ENCODE measurements around the gene KCNIP4.

KCNIP4 gene

DNA sequence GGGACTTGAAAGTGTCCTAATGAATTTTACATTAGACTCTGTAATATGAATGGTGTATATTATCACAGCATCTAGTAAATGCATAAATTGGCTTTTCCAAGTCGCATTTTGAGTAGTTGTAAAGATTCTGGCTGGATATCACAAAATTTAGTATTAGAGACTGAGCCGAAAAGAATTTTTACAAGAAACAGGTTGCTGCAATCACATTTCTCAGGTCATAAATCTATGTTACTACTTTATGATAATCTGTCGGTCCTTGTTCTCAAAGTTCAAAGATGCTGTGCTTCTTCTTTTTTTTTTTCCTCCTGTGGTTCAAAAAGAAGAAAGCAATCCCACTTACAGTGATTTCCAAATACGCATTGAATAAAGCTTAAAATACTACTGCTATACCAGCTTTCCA, 253.4 kb downstream of the KCNIP4 start:
- H3K56ac ChIP-seq (ENCODE audit: low read length) = no peak overlapping the region
- H3K27me3 ChIP-seq (ENCODE audit: insufficient read depth, low read length, poor library complexity) = no peaks in the 10 kb centered on the region
- H4K5ac ChIP-seq (ENCODE audit: low read length) = no peak overlapping the region
- no peak overlapping the region for H3K27ac ChIP-seq (ENCODE audit: low read depth, low read length)
- WGBS (ENCODE audit: extremely low coverage, insufficient coverage, low lambda C conversion rate) = no CpG with 5 or more reads among the region's 4 CpGs
- no peak overlapping the region for H2BK5ac ChIP-seq (ENCODE audit: low read length)
- H2BK120ac ChIP-seq (ENCODE audit: low read depth, low read length) = no peak overlapping the region
- no peak overlapping the region for H3K4ac ChIP-seq (ENCODE audit: low read depth, low read length)
- no peak overlapping the region for H3K4me2 ChIP-seq (ENCODE audit: low read length)
- no peak overlapping the region for H3K18ac ChIP-seq (ENCODE audit: low read length)
- H3K36me3 ChIP-seq (ENCODE audit: control insufficient read depth, insufficient read depth, low read length) = no peaks in the 10 kb centered on the region
- no peak overlapping the region for H4K8ac ChIP-seq (ENCODE audit: low read depth, low read length)
- H3K79me2 ChIP-seq (ENCODE audit: control insufficient read depth, insufficient read depth, low read length) = no peaks in the 10 kb centered on the region
- H3K23ac ChIP-seq (ENCODE audit: low read length) = no peak overlapping the region
- no peak overlapping the region for H3K4me3 ChIP-seq (ENCODE audit: low read length)
- no peak overlapping the region for H3K9ac ChIP-seq (ENCODE audit: low read length)
- H2BK15ac ChIP-seq (replicated peaks; ENCODE audit: low read depth) = no peak overlapping the region
- no peak overlapping the region for H2AK5ac ChIP-seq (ENCODE audit: low read length)
- DNase-seq = no peak
- H3K79me1 ChIP-seq (ENCODE audit: low read length) = no peaks in the 10 kb centered on the region
- H3K4me1 ChIP-seq (ENCODE audit: control insufficient read depth, low read depth, low read length) = no peaks in the 10 kb centered on the region

GRCh38 chr4:21692241-21692640, 256.3 kb downstream of the KCNIP4 start:
- H3K9ac ChIP-seq (ENCODE audit: low read length) = no peak overlapping the region
- no peak overlapping the region for H2BK5ac ChIP-seq (ENCODE audit: low read length)
- H3K36me3 ChIP-seq (ENCODE audit: control insufficient read depth, insufficient read depth, low read length) = no peaks in the 10 kb centered on the region
- H2AK5ac ChIP-seq (ENCODE audit: low read length) = no peak overlapping the region
- no peak overlapping the region for H4K5ac ChIP-seq (ENCODE audit: low read length)
- H3K4me3 ChIP-seq (ENCODE audit: low read length) = no peak overlapping the region
- H3K56ac ChIP-seq (ENCODE audit: low read length) = no peak overlapping the region
- no peak overlapping the region for H3K23ac ChIP-seq (ENCODE audit: low read length)
- no peak overlapping the region for H3K4ac ChIP-seq (ENCODE audit: low read depth, low read length)
- H3K27ac ChIP-seq (ENCODE audit: low read depth, low read length) = no peak overlapping the region
- H3K27me3 ChIP-seq (ENCODE audit: insufficient read depth, low read length, poor library complexity) = no peaks in the 10 kb centered on the region
- H3K4me2 ChIP-seq (ENCODE audit: low read length) = no peak overlapping the region
- H2BK120ac ChIP-seq (ENCODE audit: low read depth, low read length) = no peak overlapping the region
- no peaks in the 10 kb centered on the region for H3K79me1 ChIP-seq (ENCODE audit: low read length)
- H3K18ac ChIP-seq (ENCODE audit: low read length) = no peak overlapping the region
- no peak overlapping the region for H4K8ac ChIP-seq (ENCODE audit: low read depth, low read length)
- H3K4me1 ChIP-seq (ENCODE audit: control insufficient read depth, low read depth, low read length) = no peaks in the 10 kb centered on the region
- no peak for DNase-seq
- no peak overlapping the region for H2BK15ac ChIP-seq (replicated peaks; ENCODE audit: low read depth)
- WGBS (ENCODE audit: extremely low coverage, insufficient coverage, low lambda C conversion rate) = no CpG with 5 or more reads among the region's 1 CpG
- no peaks in the 10 kb centered on the region for H3K79me2 ChIP-seq (ENCODE audit: control insufficient read depth, insufficient read depth, low read length)

- no peak for DNase-seq
- Histone ChIP-seq H4K5ac (ENCODE audit: low read length) (no peak overlapping the region), H3K9ac (ENCODE audit: low read length) (no peak overlapping the region), H3K18ac (ENCODE audit: low read length) (no peak overlapping the region), H3K79me1 (ENCODE audit: low read length) (no peaks in the 10 kb centered on the region), H3K4me3 (ENCODE audit: low read length) (no peak overlapping the region), H3K56ac (ENCODE audit: low read length) (no peak overlapping the region), H3K27me3 (ENCODE audit: insufficient read depth, low read length, poor library complexity) (no peaks in the 10 kb centered on the region), H2AK5ac (ENCODE audit: low read length) (no peak overlapping the region), H3K23ac (ENCODE audit: low read length) (no peak overlapping the region), H3K4ac (ENCODE audit: low read depth, low read length) (no peak overlapping the region), H3K27ac (ENCODE audit: low read depth, low read length) (no peak overlapping the region), H3K36me3 (ENCODE audit: control insufficient read depth, insufficient read depth, low read length) (no peaks in the 10 kb centered on the region), H2BK120ac (ENCODE audit: low read depth, low read length) (no peak overlapping the region), H2BK15ac (replicated peaks; ENCODE audit: low read depth) (no peak overlapping the region), H4K8ac (ENCODE audit: low read depth, low read length) (no peak overlapping the region), H2BK5ac (ENCODE audit: low read length) (no peak overlapping the region), H3K4me1 (ENCODE audit: control insufficient read depth, low read depth, low read length) (no peaks in the 10 kb centered on the region), H3K79me2 (ENCODE audit: control insufficient read depth, insufficient read depth, low read length) (no peaks in the 10 kb centered on the region), H3K4me2 (ENCODE audit: low read length) (no peak overlapping the region)
- WGBS (ENCODE audit: extremely low coverage, insufficient coverage, low lambda C conversion rate) = no CpG with 5 or more reads among the region's 3 CpGs
Observed at GRCh38 chr4:21688596-21689265, 259.8 kb downstream of the KCNIP4 start.

DNA sequence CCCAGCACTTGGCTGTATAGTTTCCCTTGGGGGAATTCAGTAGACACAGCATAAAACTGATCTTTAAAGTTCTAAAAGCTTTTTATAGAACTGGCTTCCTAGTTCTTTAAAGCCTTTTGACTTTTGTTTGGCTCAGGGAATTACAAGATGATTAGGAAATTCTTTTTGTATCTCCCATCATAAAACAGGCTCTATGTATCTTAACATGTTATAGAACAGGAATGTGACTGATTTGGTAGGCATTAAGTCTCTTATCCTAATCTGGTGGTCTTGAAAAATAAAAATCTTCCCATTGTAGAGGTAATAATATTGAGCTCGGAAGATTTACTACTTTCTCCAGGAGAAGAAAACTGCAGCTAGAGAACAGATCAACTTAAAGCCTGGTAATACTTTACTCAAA, 262.7 kb downstream of the KCNIP4 start:
- Histone ChIP-seq H3K79me1 (ENCODE audit: low read length) (no peaks in the 10 kb centered on the region), H3K27ac (ENCODE audit: low read depth, low read length) (no peak overlapping the region), H3K4ac (ENCODE audit: low read depth, low read length) (no peak overlapping the region), H3K4me1 (ENCODE audit: control insufficient read depth, low read depth, low read length) (no peaks in the 10 kb centered on the region), H3K9ac (ENCODE audit: low read length) (no peak overlapping the region), H3K4me2 (ENCODE audit: low read length) (no peak overlapping the region), H3K36me3 (ENCODE audit: control insufficient read depth, insufficient read depth, low read length) (no peaks in the 10 kb centered on the region), H3K18ac (ENCODE audit: low read length) (no peak overlapping the region), H3K79me2 (ENCODE audit: control insufficient read depth, insufficient read depth, low read length) (no peaks in the 10 kb centered on the region), H2BK15ac (replicated peaks; ENCODE audit: low read depth) (no peak overlapping the region), H3K23ac (ENCODE audit: low read length) (no peak overlapping the region), H3K27me3 (ENCODE audit: insufficient read depth, low read length, poor library complexity) (no peaks in the 10 kb centered on the region), H3K4me3 (ENCODE audit: low read length) (no peak overlapping the region), H2BK120ac (ENCODE audit: low read depth, low read length) (no peak overlapping the region), H4K5ac (ENCODE audit: low read length) (no peak overlapping the region), H2AK5ac (ENCODE audit: low read length) (no peak overlapping the region), H3K56ac (ENCODE audit: low read length) (no peak overlapping the region), H2BK5ac (ENCODE audit: low read length) (no peak overlapping the region), H4K8ac (ENCODE audit: low read depth, low read length) (no peak overlapping the region)
- WGBS (ENCODE audit: extremely low coverage, insufficient coverage, low lambda C conversion rate) = no CpG with 5 or more reads among the region's 1 CpG
- DNase-seq = no peak

GRCh38 chr4:21680326-21680898, 268.2 kb downstream of the KCNIP4 start:
- Histone ChIP-seq H3K27me3 (ENCODE audit: insufficient read depth, low read length, poor library complexity) (no peaks in the 10 kb centered on the region), H3K79me2 (ENCODE audit: control insufficient read depth, insufficient read depth, low read length) (no peaks in the 10 kb centered on the region), H2BK15ac (replicated peaks; ENCODE audit: low read depth) (no peak overlapping the region), H3K79me1 (ENCODE audit: low read length) (no peaks in the 10 kb centered on the region), H4K8ac (ENCODE audit: low read depth, low read length) (no peak overlapping the region), H4K5ac (ENCODE audit: low read length) (no peak overlapping the region), H3K9ac (ENCODE audit: low read length) (no peak overlapping the region), H2AK5ac (ENCODE audit: low read length) (no peak overlapping the region), H2BK120ac (ENCODE audit: low read depth, low read length) (no peak overlapping the region), H3K56ac (ENCODE audit: low read length) (no peak overlapping the region), H3K23ac (ENCODE audit: low read length) (no peak overlapping the region), H3K27ac (ENCODE audit: low read depth, low read length) (no peak overlapping the region), H3K4me3 (ENCODE audit: low read length) (no peak overlapping the region), H3K4ac (ENCODE audit: low read depth, low read length) (no peak overlapping the region), H3K4me2 (ENCODE audit: low read length) (no peak overlapping the region), H3K4me1 (ENCODE audit: control insufficient read depth, low read depth, low read length) (no peaks in the 10 kb centered on the region), H2BK5ac (ENCODE audit: low read length) (no peak overlapping the region), H3K18ac (ENCODE audit: low read length) (no peak overlapping the region), H3K36me3 (ENCODE audit: control insufficient read depth, insufficient read depth, low read length) (no peaks in the 10 kb centered on the region)
- DNase-seq = no peak
- no CpG with 5 or more reads among the region's 2 CpGs for WGBS (ENCODE audit: extremely low coverage, insufficient coverage, low lambda C conversion rate)

DNA sequence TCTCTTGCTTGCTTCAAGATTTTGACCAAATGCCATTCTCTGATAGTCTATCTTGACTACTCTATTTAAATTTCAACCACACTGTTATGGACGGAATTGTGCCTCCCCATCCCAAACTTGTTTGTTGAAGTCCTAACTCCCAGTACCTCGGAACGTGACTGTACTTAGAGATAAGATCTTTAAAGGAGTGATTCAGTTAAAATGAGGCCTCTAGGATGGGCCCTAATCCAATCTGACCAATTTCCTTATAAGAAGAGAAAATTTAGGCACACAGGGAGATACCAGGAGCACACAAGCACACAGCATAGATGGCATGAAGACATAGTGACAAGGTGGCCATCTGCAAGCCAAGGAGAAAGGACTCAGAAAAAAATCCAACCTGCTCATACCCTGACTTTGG, 269.9 kb downstream of the KCNIP4 start:
- no peak for DNase-seq
- Histone ChIP-seq H3K18ac (ENCODE audit: low read length) (no peak overlapping the region), H2BK5ac (ENCODE audit: low read length) (no peak overlapping the region), H2BK120ac (ENCODE audit: low read depth, low read length) (no peak overlapping the region), H3K4me1 (ENCODE audit: control insufficient read depth, low read depth, low read length) (no peaks in the 10 kb centered on the region), H4K8ac (ENCODE audit: low read depth, low read length) (no peak overlapping the region), H3K27me3 (ENCODE audit: insufficient read depth, low read length, poor library complexity) (no peaks in the 10 kb centered on the region), H3K4me3 (ENCODE audit: low read length) (no peak overlapping the region), H3K27ac (ENCODE audit: low read depth, low read length) (no peak overlapping the region), H2BK15ac (replicated peaks; ENCODE audit: low read depth) (no peak overlapping the region), H3K4me2 (ENCODE audit: low read length) (no peak overlapping the region), H3K56ac (ENCODE audit: low read length) (no peak overlapping the region), H3K79me1 (ENCODE audit: low read length) (no peaks in the 10 kb centered on the region), H3K79me2 (ENCODE audit: control insufficient read depth, insufficient read depth, low read length) (no peaks in the 10 kb centered on the region), H3K4ac (ENCODE audit: low read depth, low read length) (no peak overlapping the region), H3K23ac (ENCODE audit: low read length) (no peak overlapping the region), H4K5ac (ENCODE audit: low read length) (no peak overlapping the region), H3K9ac (ENCODE audit: low read length) (no peak overlapping the region), H3K36me3 (ENCODE audit: control insufficient read depth, insufficient read depth, low read length) (no peaks in the 10 kb centered on the region), H2AK5ac (ENCODE audit: low read length) (no peak overlapping the region)
- WGBS (ENCODE audit: extremely low coverage, insufficient coverage, low lambda C conversion rate) = no CpG with 5 or more reads among the region's 3 CpGs
